CD4-positive, alpha-beta T cell (primary cell): Measurements from ENCODE around the gene WWOX. TPM values are rescaled to one million over a fixed set of nuclear protein-coding genes. Genes with fewer than 3 reads are reported as not detected.

Source experiments
- ATAC-seq: fragments of 200-7000 bp; cut with Tn5 transposase; one replicate; pipeline ENCODE4 v1.10.0; 2022; ENCODE audit warnings: mild to moderate bottlenecking; ENCODE audit not compliant: poor library complexity
- CTCF ChIA-PET: fragments of 350-600 bp; sonication (Branson Sonifier 250); formaldehyde crosslinking; loops from one replicate; lab custom pipeline; 2021; ENCODE audit warnings: antibody characterized with exemption, inconsistent platforms; lab: Charles Lee
- POLR2A ChIA-PET: fragments of 350-600 bp; sonication (Branson Sonifier 250); formaldehyde crosslinking; loops from one replicate; lab custom pipeline; 2021; ENCODE audit warnings: antibody characterized with exemption, inconsistent platforms; lab: Charles Lee
- DNase-seq, 14 experiments: peaks; one replicate each; pipeline ENCODE4 v3.0.0-alpha.2; 2013 to 2020; ENCODE audit warnings: mixed read lengths in 2 of 14
- H3K27ac ChIP-seq, 2 donors: one replicate each; pipeline versions ENCODE4 v1.5.1 to v1.7.0; 2013; ENCODE audit warnings: low read length in 2 of 2, low read depth in 1 of 2, mild to moderate bottlenecking in 1 of 2
- H3K27me3 ChIP-seq, 2 experiments: 1 replicate in 1 of 2; 2 replicates in 1 of 2; pipeline versions ENCODE4 v1.6.1 to v1.7.0; 2013; ENCODE audit warnings: low read length in 2 of 2, control low read depth in 1 of 2, mild to moderate bottlenecking in 1 of 2, moderate library complexity in 1 of 2; ENCODE audit not compliant: insufficient read depth in 2 of 2, control insufficient read depth in 1 of 2
- H3K36me3 ChIP-seq: one replicate; pipeline ENCODE4 v1.6.1; 2013; ENCODE audit warnings: low read length, control low read depth; ENCODE audit not compliant: insufficient read depth
- H3K4me1 ChIP-seq: one replicate; pipeline ENCODE4 v1.6.1; 2013; ENCODE audit warnings: low read length, control low read depth; ENCODE audit not compliant: insufficient read depth
- H3K4me3 ChIP-seq: one replicate; pipeline ENCODE4 v1.5.1; 2013; ENCODE audit warnings: mild to moderate bottlenecking, low read length, moderate library complexity
- H3K9me3 ChIP-seq, 2 experiments: 1 replicate in 1 of 2; 2 replicates in 1 of 2; pipeline versions ENCODE4 v1.6.1 to v1.7.0; 2013; ENCODE audit warnings: low read length in 2 of 2, mild to moderate bottlenecking in 2 of 2, control low read depth in 1 of 2, moderate library complexity in 1 of 2; ENCODE audit not compliant: control insufficient read depth in 1 of 2, insufficient read depth in 1 of 2
- H3K27ac Mint-ChIP-seq: one replicate; pipeline ENCODE4 v1.8.0; 2020; ENCODE audit warnings: mixed read lengths
- H3K27me3 Mint-ChIP-seq: one replicate; pipeline ENCODE4 v1.8.0; 2021; ENCODE audit warnings: mixed read lengths
- H3K36me3 Mint-ChIP-seq: one replicate; pipeline ENCODE4 v1.8.0; 2021; ENCODE audit warnings: low read depth, mixed read lengths
- H3K4me1 Mint-ChIP-seq: one replicate; pipeline ENCODE4 v1.8.0; 2021; ENCODE audit warnings: low read depth, mixed read lengths
- H3K4me3 Mint-ChIP-seq: one replicate; pipeline ENCODE4 v1.8.0; 2020; ENCODE audit warnings: mild to moderate bottlenecking, mixed read lengths
- H3K9me3 Mint-ChIP-seq: one replicate; pipeline ENCODE4 v1.8.0; 2020; ENCODE audit warnings: mixed read lengths
- intact Hi-C, 2 experiments: fragments of 100-400 bp; cut with DNase I in 1 of 2; cut with micrococcal nuclease in 1 of 2; formaldehyde crosslinking; loops; one replicate each; pipeline versions ENCODE4 v1.15.1 to v1.9.0; 2023 to 2025; cut with DNase I, micrococcal nuclease
- total RNA-seq, 174 experiments: library from RNA in 2 of 174; stranded (reverse) in 2 of 174; gene quantifications; one replicate each; pipeline ENCODE4 v1.2.3 and lab custom pipeline; 2021 to 2026
- TF ChIP-seq, protein P1 (sequence below): fragments of 200-600 bp; IDR thresholded peaks from one replicate; pipeline ENCODE4 v1.8.0; 2022; ENCODE audit warnings: antibody characterized with exemption, mild to moderate bottlenecking

WWOX gene
- total RNA-seq, 2 experiments from 2014 or later = 19.3 to 21.7 TPM

- no peaks in the 10 kb centered on the region for H3K36me3 ChIP-seq
- ATAC-seq (no peak), DNase-seq (peak in 2 of 14 experiments; percentile 58 to 67)
- H3K4me3 ChIP-seq = no peak overlapping the region
- Mint-ChIP-seq H3K27ac (no peak overlapping the region), H3K27me3 (no peaks in the 10 kb centered on the region), H3K36me3 (no peaks in the 10 kb centered on the region), H3K4me3 (no peak overlapping the region), H3K9me3 (peaks cover 2% of the 10 kb centered on the region), H3K4me1 (no peaks in the 10 kb centered on the region)
- no peaks in the 10 kb centered on the region for H3K4me1 ChIP-seq
- no peak overlapping the region for H3K27ac ChIP-seq
- intact Hi-C loops = no loop called here
- ChIA-PET CTCF (no interaction called here), POLR2A (no interaction called here)
- no peaks in the 10 kb centered on the region for H3K27me3 ChIP-seq
- H3K9me3 ChIP-seq = peaks cover 0 to 8% of the 10 kb centered on the region in 2 experiments
- TF ChIP-seq, protein P1, sequence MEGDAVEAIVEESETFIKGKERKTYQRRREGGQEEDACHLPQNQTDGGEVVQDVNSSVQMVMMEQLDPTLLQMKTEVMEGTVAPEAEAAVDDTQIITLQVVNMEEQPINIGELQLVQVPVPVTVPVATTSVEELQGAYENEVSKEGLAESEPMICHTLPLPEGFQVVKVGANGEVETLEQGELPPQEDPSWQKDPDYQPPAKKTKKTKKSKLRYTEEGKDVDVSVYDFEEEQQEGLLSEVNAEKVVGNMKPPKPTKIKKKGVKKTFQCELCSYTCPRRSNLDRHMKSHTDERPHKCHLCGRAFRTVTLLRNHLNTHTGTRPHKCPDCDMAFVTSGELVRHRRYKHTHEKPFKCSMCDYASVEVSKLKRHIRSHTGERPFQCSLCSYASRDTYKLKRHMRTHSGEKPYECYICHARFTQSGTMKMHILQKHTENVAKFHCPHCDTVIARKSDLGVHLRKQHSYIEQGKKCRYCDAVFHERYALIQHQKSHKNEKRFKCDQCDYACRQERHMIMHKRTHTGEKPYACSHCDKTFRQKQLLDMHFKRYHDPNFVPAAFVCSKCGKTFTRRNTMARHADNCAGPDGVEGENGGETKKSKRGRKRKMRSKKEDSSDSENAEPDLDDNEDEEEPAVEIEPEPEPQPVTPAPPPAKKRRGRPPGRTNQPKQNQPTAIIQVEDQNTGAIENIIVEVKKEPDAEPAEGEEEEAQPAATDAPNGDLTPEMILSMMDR = no peak
Observed at GRCh38 chr16:79170555-79171246, 1071.2 kb downstream of the WWOX start.

DNA sequence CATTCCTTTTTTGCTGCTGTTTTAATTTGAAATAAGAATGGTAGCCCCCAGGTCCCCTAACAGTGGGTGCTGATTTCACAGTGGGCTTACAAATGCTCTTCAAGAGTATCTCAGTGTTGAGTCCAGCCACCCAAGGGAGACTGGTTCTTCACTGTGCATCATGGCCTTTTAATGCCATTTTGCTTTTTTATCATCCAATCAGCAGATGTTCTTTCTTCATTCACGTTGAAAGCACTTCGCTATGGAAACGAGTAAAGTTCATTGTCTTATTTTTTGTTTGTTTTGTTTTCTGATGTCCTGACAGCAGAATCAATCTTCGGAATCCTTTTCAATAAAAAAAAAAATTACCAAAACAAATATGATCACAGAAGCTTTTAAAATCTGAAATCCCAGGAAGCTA is 1072.0 kb downstream of the WWOX start:
- H3K4me3 Mint-ChIP-seq = no peak overlapping the region
- H3K27me3 Mint-ChIP-seq = no peaks in the 10 kb centered on the region
- no peaks in the 10 kb centered on the region for H3K36me3 ChIP-seq
- ATAC-seq (no peak), DNase-seq (no peak)
- H3K27ac Mint-ChIP-seq = no peak overlapping the region
- no peak overlapping the region for H3K4me3 ChIP-seq
- H3K4me1 ChIP-seq = no peaks in the 10 kb centered on the region
- no peaks in the 10 kb centered on the region for H3K4me1 Mint-ChIP-seq
- TF ChIP-seq, protein P1 = no peak
- CTCF ChIA-PET = no interaction called here
- H3K27ac ChIP-seq = no peak overlapping the region
- no peaks in the 10 kb centered on the region for H3K36me3 Mint-ChIP-seq
- intact Hi-C loops = no loop called here
- POLR2A ChIA-PET = no interaction called here
- H3K9me3 ChIP-seq = peaks cover 0 to 8% of the 10 kb centered on the region in 2 experiments
- H3K9me3 Mint-ChIP-seq = peaks cover 5% of the 10 kb centered on the region
- H3K27me3 ChIP-seq = no peaks in the 10 kb centered on the region

GRCh38 chr16:79171931-79172705 is 1072.7 kb downstream of the WWOX start:
- no peaks in the 10 kb centered on the region for H3K27me3 ChIP-seq
- no peak overlapping the region for H3K27ac Mint-ChIP-seq
- TF ChIP-seq, protein P1 = no peak
- intact Hi-C loops = no loop called here
- H3K36me3 Mint-ChIP-seq = no peaks in the 10 kb centered on the region
- no peak overlapping the region for H3K4me3 Mint-ChIP-seq
- DNase-seq (no peak), ATAC-seq (no peak)
- no peak overlapping the region for H3K4me3 ChIP-seq
- peaks cover 6% of the 10 kb centered on the region for H3K9me3 Mint-ChIP-seq
- no peaks in the 10 kb centered on the region for H3K4me1 ChIP-seq
- H3K4me1 Mint-ChIP-seq = no peaks in the 10 kb centered on the region
- no peaks in the 10 kb centered on the region for H3K36me3 ChIP-seq
- POLR2A ChIA-PET = no interaction called here
- CTCF ChIA-PET = no interaction called here
- peaks cover 0 to 8% of the 10 kb centered on the region in 2 experiments for H3K9me3 ChIP-seq
- H3K27ac ChIP-seq = no peak overlapping the region
- H3K27me3 Mint-ChIP-seq = no peaks in the 10 kb centered on the region
